T-helper 17 cell (primary cell): Measurements from ENCODE around the gene CHCHD2. TPM values are rescaled to one million over a fixed set of nuclear protein-coding genes. Genes with fewer than 3 reads are reported as not detected.
"Not testable (repeated sequence)": the region's sequence is repeated elsewhere in the genome, so short reads cannot be mapped to it uniquely, and the experiment has no call there.

Experiments used
- ATAC-seq: fragments of 150-1000 bp; cut with Tn5 transposase; 2 replicates; pipeline ENCODE4 v1.10.0; 2021; ENCODE audit warnings: mild to moderate bottlenecking, moderate library complexity
- DNase-seq, 3 donors: peaks; one replicate each; pipeline versions ENCODE4 v3.0.0 to v3.0.0-alpha.2; 2020 to 2021
- H3K9me3 ChIP-seq: one replicate; pipeline ENCODE4 v1.7.0; 2013; ENCODE audit warnings: low read length, mild to moderate bottlenecking; ENCODE audit not compliant: control insufficient read depth, poor library complexity, severe bottlenecking
- H3K27ac Mint-ChIP-seq: one replicate; pipeline ENCODE4 v1.8.0; 2022; ENCODE audit warnings: mild to moderate bottlenecking, moderate library complexity, mixed read lengths
- H3K27me3 Mint-ChIP-seq: one replicate; pipeline ENCODE4 v1.8.0; 2022; ENCODE audit warnings: mixed read lengths
- H3K36me3 Mint-ChIP-seq: one replicate; pipeline ENCODE4 v1.8.0; 2022; ENCODE audit warnings: low read depth, mixed read lengths
- H3K4me1 Mint-ChIP-seq: one replicate; pipeline ENCODE4 v1.8.0; 2022; ENCODE audit warnings: mild to moderate bottlenecking, mixed read lengths
- H3K4me3 Mint-ChIP-seq: one replicate; pipeline ENCODE4 v1.8.0; 2022; ENCODE audit warnings: mild to moderate bottlenecking, moderate library complexity, mixed read lengths
- total RNA-seq, 4 donors: library from RNA in 2 of 4; stranded (reverse) in 2 of 4; gene quantifications; one replicate each; pipeline ENCODE4 v1.2.3 and lab custom pipeline; 2022 to 2026

The CHCHD2 gene
- total RNA-seq, 2 donors from 2014 or later, result 205 to 216 TPM

GRCh38 chr7:56098187-56099008, 7.9 kb downstream of the CHCHD2 start:
- not testable (repeated sequence) for ATAC-seq, H3K9me3 ChIP-seq, DNase-seq, H3K4me1 Mint-ChIP-seq, H3K36me3 Mint-ChIP-seq, H3K27ac Mint-ChIP-seq, H3K4me3 Mint-ChIP-seq, H3K27me3 Mint-ChIP-seq

GRCh38 chr7:56097700-56098099, 8.6 kb downstream of the CHCHD2 start:
- Mint-ChIP-seq H3K36me3 (peaks cover 2% of the 10 kb centered on the region), H3K27ac (no peak overlapping the region), H3K4me1 (peaks cover 2% of the 10 kb centered on the region), H3K27me3 (no peaks in the 10 kb centered on the region), H3K4me3 (no peak overlapping the region)
- no peaks in the 10 kb centered on the region for H3K9me3 ChIP-seq
- ATAC-seq, result no peak
- DNase-seq, result no peak

- no peaks in the 10 kb centered on the region for H3K27me3 Mint-ChIP-seq
- ATAC-seq (peak; percentile 14), DNase-seq (no peak)
- H3K36me3 Mint-ChIP-seq, result no peaks in the 10 kb centered on the region
- peak within 1 kb of the TSS; percentile 54 for H3K27ac Mint-ChIP-seq
- H3K9me3 ChIP-seq, result no peaks in the 10 kb centered on the region
- H3K4me1 Mint-ChIP-seq, result peaks cover 2% of the 10 kb centered on the region
- H3K4me3 Mint-ChIP-seq, result no peak within 1 kb of the TSS
Measured at GRCh38 chr7:56092789-56093531, 13.3 kb downstream of the CHCHD2 start, which contains the start of gene PHKG1. Gene PHKG1, minus strand, starts transcription at chr7:56092952. Its CDS starts 4,011 bp downstream, at chr7:56088941.

DNA sequence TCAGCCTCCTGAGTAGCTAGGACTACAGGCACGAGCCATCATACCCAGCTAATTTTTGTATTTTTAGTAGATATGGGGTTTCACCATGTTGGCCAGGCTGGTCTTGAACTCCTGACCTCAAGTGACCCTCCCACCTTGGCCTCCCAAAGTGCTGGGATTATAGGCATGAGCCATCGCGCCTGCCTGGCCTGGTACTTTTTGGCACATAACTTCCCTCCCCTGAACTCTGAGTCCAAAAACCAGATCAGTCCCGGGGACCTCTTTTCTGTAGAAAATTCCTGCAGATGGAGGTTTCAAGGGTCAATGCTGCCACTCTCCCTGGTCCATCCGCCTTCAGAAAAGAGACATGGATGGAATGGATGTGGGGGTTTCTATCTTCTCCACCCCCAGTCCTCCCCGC, 13.9 kb downstream of the CHCHD2 start:
- DNase-seq, H3K27me3 Mint-ChIP-seq, H3K4me3 Mint-ChIP-seq, H3K9me3 ChIP-seq, H3K36me3 Mint-ChIP-seq, ATAC-seq, H3K4me1 Mint-ChIP-seq: not testable (repeated sequence)
- H3K27ac Mint-ChIP-seq, result peak overlapping the region; percentile 19

GRCh38 chr7:56091591-56091990, 14.7 kb downstream of the CHCHD2 start:
- Mint-ChIP-seq H3K27ac (peak overlapping the region; percentile 90), H3K36me3 (no peaks in the 10 kb centered on the region)

GRCh38 chr7:56087445-56087844, 18.8 kb downstream of the CHCHD2 start:
- DNase-seq (no peak), ATAC-seq (no peak)
- H3K9me3 ChIP-seq, result no peaks in the 10 kb centered on the region
- H3K36me3 Mint-ChIP-seq, result no peaks in the 10 kb centered on the region
- peaks cover 2% of the 10 kb centered on the region for H3K4me1 Mint-ChIP-seq
- no peak overlapping the region for H3K27ac Mint-ChIP-seq
- H3K27me3 Mint-ChIP-seq, result no peaks in the 10 kb centered on the region
- no peak overlapping the region for H3K4me3 Mint-ChIP-seq

More at GRCh38 chr7:56091591-56091990, 14.7 kb downstream of the CHCHD2 start:
- Mint-ChIP-seq H3K27me3 (no peaks in the 10 kb centered on the region), H3K4me3 (no peak overlapping the region), H3K4me1 (peaks cover 2% of the 10 kb centered on the region)
- no peak for DNase-seq
- ATAC-seq, result no peak
- H3K9me3 ChIP-seq, result no peaks in the 10 kb centered on the region

GRCh38 chr7:56086761-56087160, 19.5 kb downstream of the CHCHD2 start:
- no peak for DNase-seq
- Mint-ChIP-seq H3K27ac (no peak overlapping the region), H3K27me3 (no peaks in the 10 kb centered on the region), H3K4me3 (no peak overlapping the region), H3K4me1 (peaks cover 2% of the 10 kb centered on the region), H3K36me3 (no peaks in the 10 kb centered on the region)
- no peaks in the 10 kb centered on the region for H3K9me3 ChIP-seq
- no peak for ATAC-seq

GRCh38 chr7:56083150-56083785, 23.0 kb downstream of the CHCHD2 start:
- ATAC-seq, result no peak

DNA sequence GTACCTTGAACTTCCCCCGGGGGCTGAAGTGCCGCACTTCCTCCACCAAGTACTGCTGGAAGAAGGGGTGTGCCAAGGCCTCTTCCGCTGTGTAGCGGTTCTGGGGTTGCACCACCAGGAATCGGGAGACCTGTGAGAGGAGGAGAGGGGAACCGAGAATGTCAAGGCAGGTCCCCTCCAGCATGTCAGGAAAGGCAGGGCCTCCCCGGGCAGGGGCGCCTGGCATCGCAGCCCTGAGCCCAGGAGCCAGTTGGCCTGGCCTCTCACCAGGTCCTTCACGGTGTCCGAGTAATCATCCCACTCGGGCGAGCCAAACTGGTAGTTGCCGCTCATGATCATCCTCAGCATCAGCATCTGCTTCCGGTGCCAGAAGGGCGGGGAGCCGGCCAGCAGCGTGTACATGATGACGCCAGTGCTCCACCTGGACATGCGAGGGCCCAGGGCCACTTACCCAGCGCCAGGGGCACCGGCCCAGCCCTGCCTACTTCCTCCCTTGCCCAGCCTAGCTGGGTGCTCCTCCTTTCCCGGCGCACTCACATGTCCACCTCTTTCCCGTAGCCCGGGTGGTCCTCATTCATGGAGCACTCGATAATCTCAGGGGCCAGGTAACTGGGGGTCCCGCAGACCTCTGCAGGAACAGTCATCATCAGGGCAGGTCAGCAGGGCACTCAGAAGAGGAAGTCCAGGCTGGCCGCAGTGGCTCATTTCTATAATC, 24.5 kb downstream of the CHCHD2 start:
- H3K4me1 Mint-ChIP-seq, result no peaks in the 10 kb centered on the region
- ATAC-seq (no peak), DNase-seq (no peak)
- H3K27ac Mint-ChIP-seq, result no peak overlapping the region
- H3K36me3 Mint-ChIP-seq, result no peaks in the 10 kb centered on the region
- no peaks in the 10 kb centered on the region for H3K9me3 ChIP-seq
- no peak overlapping the region for H3K4me3 Mint-ChIP-seq
- H3K27me3 Mint-ChIP-seq, result no peaks in the 10 kb centered on the region

More at GRCh38 chr7:56083150-56083785, 23.0 kb downstream of the CHCHD2 start:
- no peak overlapping the region for H3K27ac Mint-ChIP-seq
- H3K9me3 ChIP-seq, result no peaks in the 10 kb centered on the region
- H3K4me3 Mint-ChIP-seq, result no peak overlapping the region
- no peaks in the 10 kb centered on the region for H3K4me1 Mint-ChIP-seq
- no peaks in the 10 kb centered on the region for H3K27me3 Mint-ChIP-seq
- no peak for DNase-seq
- H3K36me3 Mint-ChIP-seq, result no peaks in the 10 kb centered on the region

DNA sequence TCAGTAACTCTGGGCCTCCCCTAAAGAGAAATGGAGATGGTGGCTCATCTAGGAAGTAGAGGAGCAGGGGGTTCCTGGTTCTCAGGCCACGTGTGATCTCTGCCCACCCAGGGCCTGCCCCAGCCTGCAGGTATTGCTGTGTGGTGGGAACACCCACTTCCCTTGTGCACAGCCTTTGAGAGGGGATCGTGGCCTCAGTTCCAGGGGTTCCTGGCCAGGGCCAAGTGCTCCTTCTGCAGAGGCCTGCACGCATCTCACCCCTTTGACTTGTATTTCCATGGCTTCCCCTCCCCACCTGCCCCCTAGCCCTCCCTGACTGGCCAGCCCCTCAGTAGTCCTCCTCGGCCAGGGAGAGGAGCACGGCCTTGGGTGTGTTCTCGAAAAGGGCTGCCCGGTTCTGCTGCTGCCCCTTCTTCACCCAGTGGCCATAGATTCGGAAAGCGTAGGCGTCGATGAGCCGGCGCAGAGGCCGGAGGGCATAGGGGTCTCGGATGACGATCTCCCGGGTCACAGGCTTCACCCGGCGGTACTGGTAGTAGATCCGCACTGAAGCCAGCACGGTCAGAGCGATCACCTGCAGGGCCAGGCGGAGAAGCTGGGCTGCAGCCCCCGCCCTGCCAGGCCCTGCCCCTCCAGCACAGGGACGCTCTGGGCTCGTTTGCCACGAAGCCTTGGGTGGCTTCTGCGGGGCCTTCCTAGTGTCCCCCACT, 25.4 kb downstream of the CHCHD2 start:
- not testable (repeated sequence) for H3K9me3 ChIP-seq, H3K27me3 Mint-ChIP-seq, DNase-seq, H3K4me3 Mint-ChIP-seq, ATAC-seq, H3K4me1 Mint-ChIP-seq, H3K36me3 Mint-ChIP-seq
- peak overlapping the region; percentile 21 for H3K27ac Mint-ChIP-seq

GRCh38 chr7:56079450-56080185, 26.7 kb downstream of the CHCHD2 start:
- Mint-ChIP-seq H3K27me3 (no peaks in the 10 kb centered on the region), H3K4me1 (no peaks in the 10 kb centered on the region), H3K4me3 (peak overlapping the region; percentile 66), H3K27ac (peak overlapping the region; percentile 60), H3K36me3 (no peaks in the 10 kb centered on the region)
- H3K9me3 ChIP-seq, result no peaks in the 10 kb centered on the region
- no peak for DNase-seq
- no peak for ATAC-seq

- ATAC-seq, result no peak
- H3K27ac Mint-ChIP-seq, result peak overlapping the region; percentile 60
- H3K4me3 Mint-ChIP-seq, result no peak overlapping the region
- H3K9me3 ChIP-seq, result no peaks in the 10 kb centered on the region
- no peaks in the 10 kb centered on the region for H3K36me3 Mint-ChIP-seq
- no peak for DNase-seq
- peaks cover 5% of the 10 kb centered on the region for H3K4me1 Mint-ChIP-seq
- no peaks in the 10 kb centered on the region for H3K27me3 Mint-ChIP-seq
Measured at GRCh38 chr7:56078196-56078595, 28.1 kb downstream of the CHCHD2 start.
